KMS-11 (cell line): Measurements from ENCODE around the gene NFATC1.

Experiments
- H2AFZ ChIP-seq: fragments of 200-600 bp; sonication (generic); 2 replicates; pipeline ENCODE4 v1.6.1; 2016; ENCODE audit warnings: antibody characterized with exemption, mixed run types, low read depth
- H3K27ac ChIP-seq: fragments of 200-600 bp; sonication (generic); 2 replicates; pipeline ENCODE4 v1.6.1; 2016; ENCODE audit warnings: mild to moderate bottlenecking, mixed run types
- H3K27me3 ChIP-seq: fragments of 200-600 bp; sonication (generic); 2 replicates; pipeline ENCODE4 v1.6.1; 2017; ENCODE audit warnings: mild to moderate bottlenecking, low read depth, mixed run types, moderate library complexity; ENCODE audit not compliant: insufficient read depth
- H3K36me3 ChIP-seq: fragments of 200-600 bp; sonication (generic); 2 replicates; pipeline ENCODE4 v1.6.1; 2017; ENCODE audit warnings: mild to moderate bottlenecking, mixed run types; ENCODE audit not compliant: insufficient read depth
- H3K4me1 ChIP-seq: fragments of 200-600 bp; sonication (generic); 2 replicates; pipeline ENCODE4 v1.6.1; 2016; ENCODE audit warnings: mild to moderate bottlenecking, low read depth, mixed run types; ENCODE audit not compliant: poor library complexity, severe bottlenecking
- H3K4me2 ChIP-seq: fragments of 200-600 bp; sonication (generic); 2 replicates; pipeline ENCODE4 v1.7.0; 2016; ENCODE audit warnings: mild to moderate bottlenecking, mixed run types
- H3K4me3 ChIP-seq: fragments of 200-600 bp; sonication (generic); IDR thresholded peaks from 2 replicates; pipeline ENCODE4 v1.6.1; 2017; ENCODE audit warnings: low read depth, low read length, mixed read lengths; ENCODE audit not compliant: insufficient read depth
- H3K79me2 ChIP-seq: fragments of 200-600 bp; sonication (generic); 2 replicates; pipeline ENCODE4 v1.6.1; 2016; ENCODE audit warnings: low read depth, mixed run types; ENCODE audit not compliant: insufficient read depth
- H3K9ac ChIP-seq: fragments of 200-600 bp; sonication (generic); 2 replicates; pipeline ENCODE4 v1.6.1; 2016; ENCODE audit warnings: mild to moderate bottlenecking, mixed run types
- H4K20me1 ChIP-seq: fragments of 200-600 bp; sonication (generic); 2 replicates; pipeline ENCODE4 v1.6.1; 2016; ENCODE audit warnings: mild to moderate bottlenecking, mixed run types; ENCODE audit not compliant: insufficient read depth
- TF ChIP-seq, protein P1 (sequence below): fragments of 200-600 bp; sonication (generic); conservative IDR thresholded peaks from 2 replicates; pipeline ENCODE4 v1.6.1; 2017; ENCODE audit warnings: low read depth, mild to moderate bottlenecking, antibody characterized with exemption, low read length, moderate library complexity, mixed read lengths

Gene NFATC1

GRCh38 chr18:79491081-79491551 lies 95.4 kb downstream of the NFATC1 start:
- Histone ChIP-seq H3K4me3 (no peak overlapping the region), H2AFZ (no peak overlapping the region), H4K20me1 (no peaks in the 10 kb centered on the region), H3K36me3 (no peaks in the 10 kb centered on the region; the same call in 1 of the 2 replicates), H3K4me2 (no peak overlapping the region), H3K79me2 (no peaks in the 10 kb centered on the region), H3K27ac (no peak overlapping the region), H3K9ac (no peak overlapping the region), H3K4me1 (no peaks in the 10 kb centered on the region), H3K27me3 (no peaks in the 10 kb centered on the region)
- TF ChIP-seq, protein P1, sequence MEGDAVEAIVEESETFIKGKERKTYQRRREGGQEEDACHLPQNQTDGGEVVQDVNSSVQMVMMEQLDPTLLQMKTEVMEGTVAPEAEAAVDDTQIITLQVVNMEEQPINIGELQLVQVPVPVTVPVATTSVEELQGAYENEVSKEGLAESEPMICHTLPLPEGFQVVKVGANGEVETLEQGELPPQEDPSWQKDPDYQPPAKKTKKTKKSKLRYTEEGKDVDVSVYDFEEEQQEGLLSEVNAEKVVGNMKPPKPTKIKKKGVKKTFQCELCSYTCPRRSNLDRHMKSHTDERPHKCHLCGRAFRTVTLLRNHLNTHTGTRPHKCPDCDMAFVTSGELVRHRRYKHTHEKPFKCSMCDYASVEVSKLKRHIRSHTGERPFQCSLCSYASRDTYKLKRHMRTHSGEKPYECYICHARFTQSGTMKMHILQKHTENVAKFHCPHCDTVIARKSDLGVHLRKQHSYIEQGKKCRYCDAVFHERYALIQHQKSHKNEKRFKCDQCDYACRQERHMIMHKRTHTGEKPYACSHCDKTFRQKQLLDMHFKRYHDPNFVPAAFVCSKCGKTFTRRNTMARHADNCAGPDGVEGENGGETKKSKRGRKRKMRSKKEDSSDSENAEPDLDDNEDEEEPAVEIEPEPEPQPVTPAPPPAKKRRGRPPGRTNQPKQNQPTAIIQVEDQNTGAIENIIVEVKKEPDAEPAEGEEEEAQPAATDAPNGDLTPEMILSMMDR = no peak

DNA sequence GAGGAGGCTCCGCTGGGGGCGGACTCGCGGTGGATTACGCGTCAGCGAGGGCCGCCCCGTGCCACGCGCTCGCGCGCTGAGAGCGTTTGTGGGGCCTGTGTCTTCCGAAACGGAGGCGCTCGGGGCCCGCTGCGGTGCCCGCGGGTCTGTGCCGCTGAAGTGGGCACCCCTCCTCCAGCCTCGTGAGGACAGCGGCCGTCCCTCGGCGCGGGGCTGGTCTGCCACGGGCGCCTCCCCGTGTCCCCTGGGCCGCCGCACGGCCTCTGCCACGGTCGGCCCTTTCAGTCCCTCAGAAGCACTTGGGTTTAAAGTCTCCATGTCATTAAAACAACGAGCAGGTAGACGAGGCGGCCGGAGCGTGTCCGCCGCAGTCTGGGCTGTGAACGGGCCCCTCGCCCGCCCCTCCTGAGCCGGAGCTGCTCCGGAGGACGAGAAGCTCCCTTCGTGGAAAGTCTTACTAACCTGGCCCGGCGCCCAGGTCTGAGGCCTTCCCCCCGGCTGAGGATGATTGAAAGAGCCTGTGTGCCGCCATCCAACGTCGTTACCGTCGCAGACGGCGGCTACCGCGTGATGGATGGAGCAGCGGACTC lies 97.6 kb downstream of the NFATC1 start:
- no peaks in the 10 kb centered on the region for H4K20me1 ChIP-seq

DNA sequence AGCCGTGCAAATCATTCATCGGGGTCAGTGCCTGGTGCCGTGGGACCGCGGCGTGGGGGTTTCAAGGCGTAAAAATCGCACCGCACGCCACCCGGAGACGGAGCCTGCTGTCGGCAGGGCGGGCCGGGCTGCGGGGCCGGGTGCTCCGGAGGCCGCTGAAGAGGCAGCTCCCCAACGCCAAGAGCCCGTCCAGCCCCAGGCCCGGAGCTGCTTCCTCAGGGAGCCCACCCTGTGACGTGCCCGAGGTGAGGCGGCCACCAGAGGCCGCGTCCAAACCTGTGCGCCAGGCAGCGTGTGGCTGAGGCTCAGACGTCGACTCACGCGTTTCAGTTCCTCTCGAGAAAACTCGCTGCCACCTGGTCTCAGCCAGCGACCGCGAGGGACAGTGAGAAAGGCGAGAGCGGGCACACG lies 98.1 kb downstream of the NFATC1 start:
- Histone ChIP-seq H3K4me2 (no peak overlapping the region), H3K79me2 (no peaks in the 10 kb centered on the region), H3K27me3 (no peaks in the 10 kb centered on the region), H3K36me3 (no peaks in the 10 kb centered on the region), H3K9ac (no peak overlapping the region), H3K4me1 (no peaks in the 10 kb centered on the region), H4K20me1 (no peaks in the 10 kb centered on the region), H3K4me3 (no peak overlapping the region), H3K27ac (no peak overlapping the region), H2AFZ (no peak overlapping the region)
- TF ChIP-seq, protein P1 = no peak

More for the DNA sequence above, 97.6 kb downstream of the NFATC1 start:
- no peaks in the 10 kb centered on the region for H3K4me1 ChIP-seq
- TF ChIP-seq, protein P1 = no peak
- H3K79me2 ChIP-seq = no peaks in the 10 kb centered on the region
- no peak overlapping the region for H3K4me2 ChIP-seq
- no peak overlapping the region for H3K27ac ChIP-seq
- H3K9ac ChIP-seq = no peak overlapping the region
- no peak overlapping the region for H2AFZ ChIP-seq
- no peaks in the 10 kb centered on the region for H3K36me3 ChIP-seq
- H3K27me3 ChIP-seq = no peaks in the 10 kb centered on the region
- H3K4me3 ChIP-seq = no peak overlapping the region

- H2AFZ ChIP-seq = no peak overlapping the region
- H3K9ac ChIP-seq = no peak overlapping the region
- no peak overlapping the region for H3K27ac ChIP-seq
- no peak overlapping the region for H3K4me3 ChIP-seq
- no peaks in the 10 kb centered on the region for H3K36me3 ChIP-seq
- no peaks in the 10 kb centered on the region for H3K4me1 ChIP-seq
- H3K4me2 ChIP-seq = no peak overlapping the region
- TF ChIP-seq, protein P1 = no peak
- no peaks in the 10 kb centered on the region for H3K27me3 ChIP-seq
- no peaks in the 10 kb centered on the region for H3K79me2 ChIP-seq
- H4K20me1 ChIP-seq = no peaks in the 10 kb centered on the region
Measured at GRCh38 chr18:79494936-79495335, 99.2 kb downstream of the NFATC1 start.
